Vagina (tissue), 2 donors: ENCODE data around the gene TPX2. TPM values are rescaled to one million over a fixed set of nuclear protein-coding genes. Genes with fewer than 3 reads are reported as not detected.

Experiments
- DNase-seq, 2 donors: peaks; one replicate each; pipeline ENCODE4 v3.0.0-alpha.2; 2017; ENCODE audit errors: extremely low spot score in 2 of 2
- H3K27ac ChIP-seq: fragments of 200-600 bp; sonication (generic); one replicate; pipeline ENCODE4 v1.5.1; 2019
- H3K27me3 ChIP-seq: fragments of 200-600 bp; sonication (generic); one replicate; pipeline ENCODE4 v1.5.1; 2019
- H3K36me3 ChIP-seq, 2 donors: fragments of 200-600 bp; sonication (generic); one replicate each; pipeline ENCODE4 v1.5.1; 2017 to 2019
- H3K4me1 ChIP-seq: fragments of 200-600 bp; sonication (generic); one replicate; pipeline ENCODE4 v1.5.1; 2019
- H3K4me3 ChIP-seq, 2 donors: fragments of 200-600 bp; sonication (generic); 1 replicate in 1 of 2; 2 replicates in 1 of 2; pipeline ENCODE4 v1.5.1; 2016 to 2019
- H3K9me3 ChIP-seq: fragments of 200-600 bp; sonication (generic); one replicate; pipeline ENCODE4 v1.5.1; 2019
- CTCF ChIP-seq, 3 experiments: fragments of 450-650 bp in 2 of 3; fragments of 200-600 bp in 1 of 3; sonication (generic) in 1 of 3; IDR thresholded peaks; one replicate each; pipeline ENCODE4 v1.5.1; 2017 to 2019; ENCODE audit warnings: antibody characterized with exemption in 3 of 3, mild to moderate bottlenecking in 2 of 3, moderate library complexity in 2 of 3
- POLR2A ChIP-seq, 2 donors: fragments of 450-650 bp; IDR thresholded peaks; one replicate each; pipeline ENCODE4 v1.6.1; 2017; ENCODE audit warnings: antibody characterized with exemption in 2 of 2, mild to moderate bottlenecking in 2 of 2, moderate library complexity in 2 of 2
- POLR2AphosphoS5 ChIP-seq, 2 donors: sonication (generic); formaldehyde crosslinking; IDR thresholded peaks; one replicate each; pipeline ENCODE4 v1.9.0; 2017; ENCODE audit warnings: antibody characterized with exemption in 2 of 2, mild to moderate bottlenecking in 2 of 2, low read depth in 1 of 2; ENCODE audit not compliant: insufficient read depth in 1 of 2
- intact Hi-C: fragments of 100-400 bp; cut with DNase I; formaldehyde crosslinking; loops from one replicate; pipeline ENCODE4 v1.15.1; 2023
- total RNA-seq: library from RNA; depleted of rRNA; stranded (reverse); fragments of >200 nt; gene quantifications from one replicate; pipeline ENCODE4 v1.2.3, GENCODE V29; 2016

Gene TPX2
- total RNA-seq, 1 donor from 2014 or later, result 6.1 TPM

- intact Hi-C loops, result loop anchor here (10.0 kb wide), 1 partner anchor 205 kb away; no protein-coding TSS in a partner anchor
- H3K4me1 ChIP-seq, result no peaks in the 10 kb centered on the region
- no peak overlapping the region for H3K4me3 ChIP-seq
- no peak for TF ChIP-seq POLR2AphosphoS5 (IDR thresholded peaks at IDR 0.05; ENCODE audit: insufficient read depth in 1 of 2, low read depth in 1 of 2)
- TF ChIP-seq POLR2A (IDR thresholded peaks at IDR 0.05), result no peak
- TF ChIP-seq CTCF (IDR thresholded peaks at IDR 0.05), result no peak
- H3K9me3 ChIP-seq, result no peaks in the 10 kb centered on the region
- no peak overlapping the region for H3K27ac ChIP-seq
- no peaks in the 10 kb centered on the region for H3K27me3 ChIP-seq
- no peak for DNase-seq
- no peaks in the 10 kb centered on the region for H3K36me3 ChIP-seq
Observed at GRCh38 chr20:31829731-31830130, 90.6 kb downstream of the TPX2 start.

- Histone ChIP-seq H3K4me1 (peaks cover 3% of the 10 kb centered on the region), H3K4me3 (no peak overlapping the region), H3K27ac (no peak overlapping the region), H3K9me3 (no peaks in the 10 kb centered on the region), H3K27me3 (no peaks in the 10 kb centered on the region), H3K36me3 (no peaks in the 10 kb centered on the region)
- no peak for TF ChIP-seq POLR2A (IDR thresholded peaks at IDR 0.05)
- no peak for TF ChIP-seq CTCF (IDR thresholded peaks at IDR 0.05)
- TF ChIP-seq POLR2AphosphoS5 (IDR thresholded peaks at IDR 0.05; ENCODE audit: insufficient read depth in 1 of 2, low read depth in 1 of 2), result no peak
- intact Hi-C loops, result no loop called here
- no peak for DNase-seq
Observed at GRCh38 chr20:31830406-31830981, 91.4 kb downstream of the TPX2 start.

GRCh38 chr20:31831211-31831610 lies 92.1 kb downstream of the TPX2 start:
- no peak overlapping the region for H3K4me3 ChIP-seq
- DNase-seq, result no peak
- TF ChIP-seq CTCF (IDR thresholded peaks at IDR 0.05) (no peak), POLR2A (IDR thresholded peaks at IDR 0.05) (no peak), POLR2AphosphoS5 (IDR thresholded peaks at IDR 0.05; ENCODE audit: insufficient read depth in 1 of 2, low read depth in 1 of 2) (no peak)
- intact Hi-C loops, result no loop called here
- H3K27me3 ChIP-seq, result no peaks in the 10 kb centered on the region
- H3K4me1 ChIP-seq, result peaks cover 10% of the 10 kb centered on the region
- H3K9me3 ChIP-seq, result no peaks in the 10 kb centered on the region
- no peaks in the 10 kb centered on the region for H3K36me3 ChIP-seq
- no peak overlapping the region for H3K27ac ChIP-seq

GRCh38 chr20:31831771-31832306 lies 92.7 kb downstream of the TPX2 start:
- H3K36me3 ChIP-seq, result no peaks in the 10 kb centered on the region
- H3K9me3 ChIP-seq, result no peaks in the 10 kb centered on the region
- H3K4me1 ChIP-seq, result peaks cover 16% of the 10 kb centered on the region
- no peak overlapping the region for H3K27ac ChIP-seq
- no peaks in the 10 kb centered on the region for H3K27me3 ChIP-seq
- no peak overlapping the region for H3K4me3 ChIP-seq
- no peak for DNase-seq
- TF ChIP-seq CTCF (IDR thresholded peaks at IDR 0.05), result no peak
- TF ChIP-seq POLR2A (IDR thresholded peaks at IDR 0.05), result no peak
- TF ChIP-seq POLR2AphosphoS5 (IDR thresholded peaks at IDR 0.05; ENCODE audit: insufficient read depth in 1 of 2, low read depth in 1 of 2), result no peak
- intact Hi-C loops, result no loop called here

- no peak for DNase-seq
- Histone ChIP-seq H3K36me3 (no peaks in the 10 kb centered on the region), H3K4me1 (peaks cover 21% of the 10 kb centered on the region), H3K27me3 (no peaks in the 10 kb centered on the region), H3K27ac (no peak overlapping the region), H3K9me3 (no peaks in the 10 kb centered on the region), H3K4me3 (no peak overlapping the region)
- intact Hi-C loops, result no loop called here
- peak in 2 of 3 experiments; percentile 19 to 43 for TF ChIP-seq CTCF (IDR thresholded peaks at IDR 0.05)
- no peak for TF ChIP-seq POLR2A (IDR thresholded peaks at IDR 0.05)
Observed at GRCh38 chr20:31833130-31833930, 94.2 kb downstream of the TPX2 start.
